NOMO-1 treated with DMSO at 0.1 percent for 48 hours (cell line): ENCODE measurements around the gene MEI1.
"Not testable (repeated sequence)": the region's sequence is repeated elsewhere in the genome, so short reads cannot be mapped to it uniquely, and the experiment has no call there.

ENCODE experiments used
- DNase-seq: peaks from one replicate; lab custom pipeline; 2025; ENCODE audit not compliant: unreplicated experiment; lab: John Stamatoyannopoulos, UW

MEI1 gene

GRCh38 chr22:41733241-41733640 is 33.9 kb downstream of the MEI1 start:
- not testable (repeated sequence) for DNase-seq

GRCh38 chr22:41739576-41739975 is 40.3 kb downstream of the MEI1 start:
- DNase-seq, result no peak

- no peak for DNase-seq
Observed at GRCh38 chr22:41742918-41743317, 43.6 kb downstream of the MEI1 start.

- DNase-seq, result no peak
Observed at GRCh38 chr22:41745968-41746367, 46.7 kb downstream of the MEI1 start.

GRCh38 chr22:41746567-41747400 is 47.5 kb downstream of the MEI1 start:
- DNase-seq, result peak; percentile 71

- no peak for DNase-seq
Observed at GRCh38 chr22:41752011-41752970, 53.0 kb downstream of the MEI1 start.

GRCh38 chr22:41753984-41754383 is 54.7 kb downstream of the MEI1 start:
- DNase-seq, result no peak

GRCh38 chr22:41757502-41757901 is 58.2 kb downstream of the MEI1 start:
- no peak for DNase-seq

- DNase-seq, result no peak
Observed at GRCh38 chr22:41758231-41758630, 58.9 kb downstream of the MEI1 start.

GRCh38 chr22:41762980-41763779 is 63.9 kb downstream of the MEI1 start:
- DNase-seq, result no peak

- DNase-seq, result no peak
Observed at GRCh38 chr22:41766476-41766875, 67.2 kb downstream of the MEI1 start.

GRCh38 chr22:41768430-41768829 is 69.1 kb downstream of the MEI1 start:
- peak; percentile 71 for DNase-seq

GRCh38 chr22:41770715-41771468 is 71.6 kb downstream of the MEI1 start:
- no peak for DNase-seq

GRCh38 chr22:41772198-41772597 is 72.9 kb downstream of the MEI1 start:
- no peak for DNase-seq

GRCh38 chr22:41772645-41773044 is 73.3 kb downstream of the MEI1 start:
- DNase-seq, result no peak

GRCh38 chr22:41775338-41775737 is 76.0 kb downstream of the MEI1 start:
- DNase-seq, result no peak

GRCh38 chr22:41775976-41776375 is 76.7 kb downstream of the MEI1 start:
- DNase-seq, result no peak

- no peak for DNase-seq
Observed at GRCh38 chr22:41776381-41776780, 77.1 kb downstream of the MEI1 start.

GRCh38 chr22:41777749-41778425 is 78.6 kb downstream of the MEI1 start:
- peak; percentile 60 for DNase-seq
